HTERT RPE-1 (cell line): Measurements from ENCODE around the gene DNAJC18.
"Not testable (repeated sequence)": the region's sequence is repeated elsewhere in the genome, so short reads cannot be mapped to it uniquely, and the experiment has no call there.

Experiments used
- in situ Hi-C: fragments of 300-500 bp; cut with MboI; formaldehyde crosslinking; loops from 4 replicates; pipeline ENCODE4 v1.14.3; 2020; ENCODE audit warnings: low sequenced_read_pairs

The DNAJC18 gene

GRCh38 chr5:139439013-139439903 lies at the start of gene DNAJC18:
Gene DNAJC18, minus strand, starts transcription at chr5:139439525. Its CDS starts 80 bp downstream, at chr5:139439445.
- in situ Hi-C loops = no loop called here

- in situ Hi-C loops = no loop called here
Measured at GRCh38 chr5:139488260-139488659, 48.9 kb upstream of the DNAJC18 start.

GRCh38 chr5:139486201-139486600 lies 46.9 kb upstream of the DNAJC18 start:
- in situ Hi-C loops = no loop called here

GRCh38 chr5:139482890-139483208 lies 43.5 kb upstream of the DNAJC18 start:
- in situ Hi-C loops = not testable (repeated sequence)

GRCh38 chr5:139482050-139482889 lies 42.9 kb upstream of the DNAJC18 start, which contains the start of gene STING1:
Gene STING1, minus strand, starts transcription at chr5:139482758. Its CDS starts 1,054 bp downstream, at chr5:139481704.
- in situ Hi-C loops = no loop called here

GRCh38 chr5:139481580-139482049 lies 42.3 kb upstream of the DNAJC18 start:
- in situ Hi-C loops = no loop called here

- in situ Hi-C loops = no loop called here
Measured at GRCh38 chr5:139481122-139481533, 41.8 kb upstream of the DNAJC18 start.

- in situ Hi-C loops = not testable (repeated sequence)
Measured at GRCh38 chr5:139479729-139480128, 40.4 kb upstream of the DNAJC18 start.

GRCh38 chr5:139478657-139479423 lies 39.5 kb upstream of the DNAJC18 start:
- in situ Hi-C loops = not testable (repeated sequence)

- in situ Hi-C loops = no loop called here
Measured at GRCh38 chr5:139475865-139476617, 36.7 kb upstream of the DNAJC18 start.

GRCh38 chr5:139474890-139475791 lies 35.8 kb upstream of the DNAJC18 start:
- in situ Hi-C loops = no loop called here

GRCh38 chr5:139473565-139473964 lies 34.2 kb upstream of the DNAJC18 start:
- in situ Hi-C loops = no loop called here

- in situ Hi-C loops = no loop called here
Measured at GRCh38 chr5:139473105-139473504, 33.8 kb upstream of the DNAJC18 start.

- in situ Hi-C loops = no loop called here
Measured at GRCh38 chr5:139472386-139473030, 33.2 kb upstream of the DNAJC18 start.

- in situ Hi-C loops = no loop called here
Measured at GRCh38 chr5:139470821-139471300, 31.5 kb upstream of the DNAJC18 start, which contains the start of gene SMIM33. Gene SMIM33, plus strand, starts transcription at chr5:139471004. Its CDS starts 118 bp downstream, at chr5:139471122.

GRCh38 chr5:139468421-139468931 lies 29.2 kb upstream of the DNAJC18 start:
- in situ Hi-C loops = no loop called here

- in situ Hi-C loops = no loop called here
Measured at GRCh38 chr5:139462586-139463276, 23.4 kb upstream of the DNAJC18 start, which contains the start of gene ECSCR. Gene ECSCR, minus strand, starts transcription at chr5:139462743. Its CDS starts 73 bp downstream, at chr5:139462670.
